T-helper 2 cell treated with Interferon-gamma antibody and Interleukin-4, amounts not matched to agents 5 μg/mL and 100 μg/mL, for 36 hours (primary cell): ENCODE data around the gene SIGLEC1.
A peak's percentile ranks its signal among the peaks of the same experiment; 100 is the strongest.

Experiments
- DNase-seq: peaks from one replicate; pipeline ENCODE4 v3.0.0; 2021; ENCODE audit warnings: low spot score
- H3K27ac Mint-ChIP-seq: one replicate; pipeline ENCODE4 v1.8.0; 2021; ENCODE audit warnings: mild to moderate bottlenecking, mixed read lengths
- H3K27me3 Mint-ChIP-seq: one replicate; pipeline ENCODE4 v1.8.0; 2021; ENCODE audit warnings: low read depth, mixed read lengths
- H3K36me3 Mint-ChIP-seq: one replicate; pipeline ENCODE4 v1.8.0; 2021; ENCODE audit warnings: low read depth, mixed read lengths
- H3K4me1 Mint-ChIP-seq: one replicate; pipeline ENCODE4 v1.8.0; 2021; ENCODE audit warnings: low read depth, mixed read lengths
- H3K4me3 Mint-ChIP-seq: one replicate; pipeline ENCODE4 v1.8.0; 2022; ENCODE audit warnings: mild to moderate bottlenecking, moderate library complexity, mixed read lengths
- H3K9me3 Mint-ChIP-seq: one replicate; pipeline ENCODE4 v1.8.0; 2021; ENCODE audit warnings: mixed read lengths

The SIGLEC1 gene

DNA sequence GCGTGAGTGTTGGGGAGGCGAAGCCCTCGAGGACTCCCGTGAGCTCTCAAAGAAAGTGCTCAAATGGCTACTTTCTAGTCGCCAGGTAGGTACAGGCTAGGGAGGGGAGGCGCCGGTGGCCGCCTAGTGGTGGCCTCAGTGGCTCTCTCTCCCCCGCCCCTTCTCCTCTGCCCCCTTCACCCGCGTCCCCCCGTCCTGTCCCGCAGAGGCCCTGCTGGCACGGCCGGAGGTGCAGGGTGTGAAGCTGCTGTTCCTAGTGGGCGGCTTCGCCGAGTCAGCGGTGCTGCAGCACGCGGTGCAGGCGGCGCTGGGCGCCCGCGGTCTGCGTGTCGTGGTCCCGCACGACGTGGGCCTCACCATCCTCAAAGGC lies 38.9 kb upstream of the SIGLEC1 start:
- no peaks in the 10 kb centered on the region for H3K36me3 Mint-ChIP-seq
- peaks cover 4% of the 10 kb centered on the region for H3K4me1 Mint-ChIP-seq
- no peak for DNase-seq
- no peak overlapping the region for H3K27ac Mint-ChIP-seq
- no peaks in the 10 kb centered on the region for H3K9me3 Mint-ChIP-seq
- H3K27me3 Mint-ChIP-seq: no peaks in the 10 kb centered on the region
- no peak overlapping the region for H3K4me3 Mint-ChIP-seq

DNA sequence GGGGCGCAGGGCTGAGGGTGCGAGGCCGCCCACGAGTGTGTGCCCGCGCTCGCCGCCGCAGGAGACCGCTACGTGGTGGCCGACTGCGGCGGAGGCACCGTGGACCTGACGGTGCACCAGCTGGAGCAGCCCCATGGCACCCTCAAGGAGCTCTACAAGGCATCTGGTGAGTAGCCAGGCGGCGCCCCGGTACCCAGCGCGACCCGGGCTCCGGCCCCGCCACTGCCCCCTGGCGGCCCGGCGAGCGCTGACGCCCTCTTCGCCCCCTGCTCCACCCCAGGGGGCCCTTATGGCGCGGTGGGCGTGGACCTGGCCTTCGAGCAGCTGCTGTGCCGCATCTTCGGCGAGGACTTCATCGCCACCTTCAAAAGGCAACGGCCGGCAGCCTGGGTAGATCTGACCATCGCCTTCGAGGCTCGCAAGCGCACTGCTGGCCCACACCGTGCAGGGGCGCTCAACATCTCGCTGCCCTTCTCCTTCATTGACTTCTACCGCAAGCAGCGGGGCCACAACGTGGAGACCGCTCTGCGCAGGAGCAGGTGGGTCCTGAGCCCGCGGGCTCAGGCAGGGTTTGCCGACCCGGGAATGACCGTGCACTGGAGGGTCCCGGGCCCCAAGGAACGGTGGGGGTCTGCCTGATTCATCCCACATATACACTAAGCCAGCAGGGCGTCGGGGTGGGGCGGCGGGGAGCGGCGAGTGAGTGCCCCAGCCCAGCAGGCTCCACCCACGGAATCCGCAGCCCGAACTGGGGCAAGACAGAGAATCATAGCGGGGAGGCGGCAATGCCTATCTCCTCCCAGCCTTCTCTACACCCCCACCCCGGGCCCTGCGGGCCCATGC lies 37.5 kb upstream of the SIGLEC1 start:
- Mint-ChIP-seq H3K27ac (no peak overlapping the region), H3K9me3 (no peaks in the 10 kb centered on the region), H3K4me1 (peaks cover 7% of the 10 kb centered on the region), H3K27me3 (no peaks in the 10 kb centered on the region), H3K36me3 (no peaks in the 10 kb centered on the region), H3K4me3 (no peak overlapping the region)
- no peak for DNase-seq

DNA sequence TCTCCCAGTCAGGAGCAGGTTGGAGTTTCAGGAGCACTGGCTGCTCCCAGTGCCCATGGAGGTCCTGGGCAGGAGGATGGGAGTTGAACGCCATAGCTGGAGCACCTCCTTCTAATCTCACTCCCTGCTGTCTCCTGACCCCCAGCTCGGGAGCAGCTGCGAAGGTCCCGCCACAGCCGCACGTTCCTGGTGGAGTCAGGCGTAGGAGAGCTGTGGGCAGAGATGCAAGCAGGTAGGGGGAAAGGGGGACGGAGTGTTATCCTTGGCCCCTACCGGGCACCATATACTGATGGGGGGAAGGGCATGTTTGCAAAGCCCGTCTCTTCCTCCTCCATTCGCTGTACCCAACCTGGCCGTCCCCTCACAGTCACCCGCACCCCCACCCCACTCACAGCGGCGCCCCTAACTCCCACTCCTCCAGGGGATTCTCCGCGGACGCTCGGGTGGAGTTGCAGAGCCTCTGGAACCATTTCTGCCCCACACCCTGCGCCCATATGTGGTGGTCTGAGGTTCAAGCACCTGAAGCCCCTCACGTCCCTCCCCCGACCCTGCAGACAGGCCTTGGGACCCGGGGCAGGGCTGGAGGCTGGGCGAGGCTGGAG lies 36.8 kb upstream of the SIGLEC1 start:
- peaks cover 7% of the 10 kb centered on the region for H3K27me3 Mint-ChIP-seq
- H3K27ac Mint-ChIP-seq: no peak overlapping the region
- DNase-seq: no peak
- no peaks in the 10 kb centered on the region for H3K36me3 Mint-ChIP-seq
- H3K4me3 Mint-ChIP-seq: no peak overlapping the region
- peaks cover 15% of the 10 kb centered on the region for H3K4me1 Mint-ChIP-seq
- no peaks in the 10 kb centered on the region for H3K9me3 Mint-ChIP-seq

DNA sequence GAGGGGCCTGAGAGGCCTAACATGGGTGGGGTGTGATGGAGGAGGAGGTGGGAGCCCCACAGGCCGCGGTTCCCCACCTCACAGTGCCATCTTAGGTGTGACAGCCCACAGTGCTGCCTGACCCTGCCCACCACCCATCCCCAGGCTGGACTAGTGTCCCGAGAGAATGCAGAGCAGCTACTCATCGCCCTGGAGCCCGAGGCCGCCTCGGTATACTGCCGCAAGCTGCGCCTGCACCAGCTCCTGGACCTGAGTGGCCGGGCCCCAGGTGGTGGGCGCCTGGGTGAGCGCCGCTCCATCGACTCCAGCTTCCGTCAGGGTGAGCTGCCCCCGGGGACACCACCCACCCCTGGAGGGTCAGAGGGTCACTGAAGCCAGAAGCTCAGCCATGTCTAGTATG lies 35.7 kb upstream of the SIGLEC1 start:
- Mint-ChIP-seq H3K36me3 (no peaks in the 10 kb centered on the region), H3K27me3 (peaks cover 8% of the 10 kb centered on the region), H3K4me3 (no peak overlapping the region), H3K4me1 (peaks cover 13% of the 10 kb centered on the region), H3K9me3 (no peaks in the 10 kb centered on the region), H3K27ac (no peak overlapping the region)
- DNase-seq: no peak

DNA sequence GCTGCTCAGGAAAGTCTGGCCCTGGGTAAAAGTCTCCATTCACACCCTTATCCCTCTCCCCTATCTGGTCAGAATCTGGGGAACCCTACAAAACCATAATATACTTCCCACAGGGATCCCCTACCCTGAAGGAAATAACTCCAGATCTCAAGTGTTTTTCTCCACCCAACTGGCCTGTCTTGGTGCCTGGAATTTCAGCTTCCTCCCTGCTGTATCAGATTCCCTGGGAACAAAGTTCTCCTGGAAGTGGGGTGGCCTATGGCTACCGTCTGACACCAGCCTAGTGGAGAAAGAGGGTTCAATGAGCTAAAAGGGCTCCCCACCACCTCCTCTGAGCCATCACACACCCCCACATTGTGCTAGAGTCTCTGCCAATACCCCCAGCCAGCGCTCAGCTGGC lies 35.1 kb upstream of the SIGLEC1 start:
- Mint-ChIP-seq H3K27me3 (peaks cover 8% of the 10 kb centered on the region), H3K4me3 (no peak overlapping the region), H3K27ac (no peak overlapping the region), H3K9me3 (no peaks in the 10 kb centered on the region), H3K36me3 (no peaks in the 10 kb centered on the region), H3K4me1 (peaks cover 11% of the 10 kb centered on the region)
- DNase-seq: no peak

DNA sequence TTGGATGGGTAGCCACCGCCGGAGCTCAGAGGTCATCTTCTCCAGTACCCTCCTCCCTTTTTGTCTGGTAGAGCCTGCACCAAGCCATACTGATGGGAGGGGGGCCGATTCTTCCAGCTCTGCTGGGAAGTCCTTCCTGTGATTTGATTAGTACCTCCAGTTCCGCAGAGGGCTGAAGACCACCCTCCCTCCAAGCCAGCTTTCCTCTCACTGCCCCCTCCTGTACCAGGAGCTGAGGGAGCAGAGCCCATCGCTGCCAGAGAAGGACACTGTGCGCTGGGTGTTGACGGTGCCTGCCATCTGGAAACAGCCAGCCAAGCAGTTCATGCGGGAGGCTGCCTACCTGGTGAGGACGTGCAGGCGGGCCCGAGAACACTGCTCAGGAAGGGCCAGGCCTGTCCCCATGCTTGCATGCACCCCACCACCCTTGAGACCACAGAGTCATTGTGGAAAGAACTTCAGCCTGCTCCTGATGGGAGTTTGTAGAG lies 33.3 kb upstream of the SIGLEC1 start:
- no peak for DNase-seq
- Mint-ChIP-seq H3K36me3 (no peaks in the 10 kb centered on the region), H3K27ac (no peak overlapping the region), H3K4me3 (no peak overlapping the region), H3K4me1 (peaks cover 11% of the 10 kb centered on the region), H3K27me3 (peaks cover 8% of the 10 kb centered on the region), H3K9me3 (no peaks in the 10 kb centered on the region)

DNA sequence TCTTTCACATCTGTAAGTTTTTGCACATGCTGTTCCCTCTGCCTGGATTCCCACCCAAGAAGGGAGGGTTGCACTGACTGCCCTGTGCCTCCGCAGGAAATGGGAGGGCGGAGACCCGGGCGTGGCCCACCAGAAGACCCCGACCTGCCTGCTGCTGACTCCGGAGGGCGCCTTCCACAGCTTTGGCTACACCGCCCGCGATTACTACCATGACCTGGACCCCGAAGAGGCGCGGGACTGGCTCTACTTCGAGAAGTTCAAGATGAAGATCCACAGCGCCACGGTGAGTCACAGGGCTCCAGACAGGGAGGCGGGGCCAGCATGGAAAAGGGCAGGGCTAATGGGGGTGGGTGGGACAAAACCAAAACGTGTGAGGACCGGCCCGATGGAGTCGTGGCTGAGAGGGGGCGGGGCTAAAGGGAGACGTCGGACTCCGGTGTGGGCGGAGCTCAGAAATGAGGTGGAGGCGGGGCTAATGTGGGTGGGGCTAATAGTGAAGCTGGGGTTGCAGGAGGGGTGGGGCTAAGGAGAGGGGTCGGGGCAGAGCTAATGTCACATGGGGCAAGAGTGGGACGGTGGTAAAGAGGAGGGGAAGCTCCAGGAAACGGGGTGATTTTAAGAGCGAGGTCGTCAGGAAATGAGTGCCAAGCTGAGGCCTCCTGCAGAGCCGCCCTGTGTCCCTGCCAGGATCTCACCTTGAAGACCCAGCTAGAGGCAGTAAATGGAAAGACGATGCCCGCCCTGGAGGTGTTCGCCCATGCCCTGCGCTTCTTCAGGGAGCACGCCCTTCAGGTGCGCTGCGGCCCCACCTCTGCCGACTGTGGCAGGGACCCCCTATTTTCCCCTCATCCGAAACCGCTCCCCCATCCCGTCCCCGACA lies 32.6 kb upstream of the SIGLEC1 start:
- no peaks in the 10 kb centered on the region for H3K36me3 Mint-ChIP-seq
- H3K4me3 Mint-ChIP-seq: peak overlapping the region; percentile 79
- H3K9me3 Mint-ChIP-seq: no peaks in the 10 kb centered on the region
- peaks cover 11% of the 10 kb centered on the region for H3K4me1 Mint-ChIP-seq
- H3K27me3 Mint-ChIP-seq: peaks cover 8% of the 10 kb centered on the region
- peak; percentile 64 for DNase-seq
- H3K27ac Mint-ChIP-seq: peak overlapping the region; percentile 41

DNA sequence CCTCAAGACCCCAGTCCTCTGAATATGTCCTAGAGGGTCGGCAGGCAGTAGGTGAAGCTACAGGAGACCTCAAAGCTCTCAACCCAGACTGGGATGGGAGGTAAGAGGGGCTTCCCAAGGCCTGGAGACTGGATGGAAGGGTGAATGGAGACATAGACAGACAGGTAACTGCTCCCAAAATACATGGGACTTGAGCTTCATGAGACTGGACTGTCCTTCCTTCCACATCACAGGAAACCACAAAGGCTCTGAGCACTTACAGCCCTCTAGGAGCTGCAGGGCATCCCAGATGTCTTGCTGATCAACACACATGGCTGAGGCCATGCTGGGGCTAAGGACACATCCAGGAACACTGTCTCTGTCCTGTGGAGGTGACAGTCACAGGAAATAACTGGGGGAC lies 31.6 kb upstream of the SIGLEC1 start:
- no peak for DNase-seq
- Mint-ChIP-seq H3K9me3 (no peaks in the 10 kb centered on the region), H3K27me3 (peaks cover 8% of the 10 kb centered on the region), H3K4me1 (peaks cover 11% of the 10 kb centered on the region), H3K36me3 (no peaks in the 10 kb centered on the region), H3K4me3 (peak overlapping the region; percentile 27), H3K27ac (no peak overlapping the region)

DNA sequence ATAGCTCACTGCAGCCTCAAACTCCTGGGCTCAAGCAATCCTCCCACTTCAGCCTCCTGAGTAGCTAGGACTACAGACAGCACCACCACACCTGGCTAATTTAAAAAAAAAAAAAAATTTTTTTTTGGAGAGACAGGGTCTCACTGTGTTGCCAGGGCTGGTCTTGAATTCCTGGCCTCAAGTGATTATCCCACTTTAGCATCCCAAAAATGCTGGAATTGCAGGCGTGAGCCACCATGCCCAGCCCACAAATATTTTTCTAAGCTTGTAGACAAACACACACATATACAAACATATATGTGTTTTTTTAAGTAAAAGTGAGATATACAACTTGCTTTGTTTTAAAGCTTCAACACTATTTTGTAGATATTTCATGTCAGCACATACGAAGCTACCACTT lies 30.9 kb upstream of the SIGLEC1 start:
- Mint-ChIP-seq H3K9me3 (no peaks in the 10 kb centered on the region), H3K36me3 (no peaks in the 10 kb centered on the region), H3K4me3 (no peak overlapping the region), H3K27me3 (peaks cover 8% of the 10 kb centered on the region), H3K4me1 (peaks cover 11% of the 10 kb centered on the region), H3K27ac (no peak overlapping the region)
- DNase-seq: no peak

DNA sequence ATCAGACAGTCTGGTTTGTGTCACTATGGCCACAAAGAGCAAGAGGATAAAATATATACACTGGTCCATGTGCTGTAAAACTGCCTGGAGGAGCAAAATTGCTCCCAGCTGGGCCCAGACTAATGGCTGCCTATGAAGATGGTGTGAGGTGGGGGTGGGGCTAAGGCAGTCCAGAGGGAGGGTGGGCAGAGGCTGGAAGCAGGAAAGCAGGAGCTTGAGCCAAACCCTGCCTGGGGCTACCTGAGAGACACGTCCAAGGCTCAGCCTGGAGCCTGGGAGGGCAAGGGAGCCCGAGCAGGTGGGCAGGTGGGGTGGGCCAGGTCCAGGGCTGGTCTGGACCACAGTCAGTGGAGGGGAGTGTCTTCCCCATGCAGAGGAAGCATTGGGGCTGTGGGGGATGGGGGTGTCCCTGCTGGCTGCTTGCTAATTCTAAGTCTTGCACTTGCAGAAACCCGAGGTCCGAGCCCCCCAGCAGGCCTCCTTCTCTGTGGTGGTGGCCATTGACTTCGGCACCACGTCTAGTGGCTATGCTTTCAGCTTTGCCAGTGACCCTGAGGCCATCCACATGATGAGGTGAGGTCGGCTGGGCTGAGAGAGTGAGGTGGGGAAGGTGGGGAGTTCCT lies 29.5 kb upstream of the SIGLEC1 start:
- Mint-ChIP-seq H3K36me3 (no peaks in the 10 kb centered on the region), H3K27ac (no peak overlapping the region), H3K4me3 (no peak overlapping the region), H3K9me3 (no peaks in the 10 kb centered on the region), H3K27me3 (peaks cover 8% of the 10 kb centered on the region), H3K4me1 (peaks cover 11% of the 10 kb centered on the region)
- no peak for DNase-seq

DNA sequence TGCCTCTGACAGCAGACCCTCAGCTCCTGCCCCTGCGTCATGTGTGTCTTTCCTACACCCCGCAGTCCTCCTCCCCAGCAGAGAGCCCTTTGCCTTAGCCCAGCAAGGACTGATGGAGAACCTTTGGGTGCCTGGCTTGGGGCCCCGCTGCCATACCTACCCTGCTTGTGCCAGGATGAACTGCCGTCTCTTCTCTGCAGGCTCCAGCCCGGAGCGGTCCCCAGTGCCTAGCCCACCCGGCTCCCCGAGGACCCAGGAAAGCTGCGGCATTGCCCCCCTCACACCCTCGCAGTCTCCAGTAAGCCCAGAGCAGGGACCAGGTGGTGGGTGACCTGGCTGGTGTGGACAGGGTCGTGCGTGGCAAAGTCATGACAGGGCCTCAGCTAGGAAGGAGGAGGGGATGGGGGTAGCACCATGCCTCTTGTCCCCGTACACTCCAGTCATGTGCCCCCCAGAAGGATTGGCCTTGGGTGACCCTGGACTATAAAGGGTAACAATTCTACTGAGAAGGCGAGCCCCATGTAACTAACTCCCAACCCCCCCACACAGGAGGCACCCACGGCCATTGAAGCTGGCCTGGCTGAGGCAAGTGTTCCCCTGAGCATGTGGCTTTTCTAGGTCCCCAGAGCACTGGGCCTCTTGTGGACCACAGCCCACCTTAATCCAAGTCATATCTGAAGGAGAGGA lies 28.4 kb upstream of the SIGLEC1 start:
- Mint-ChIP-seq H3K9me3 (no peaks in the 10 kb centered on the region), H3K27me3 (peaks cover 12% of the 10 kb centered on the region), H3K36me3 (no peaks in the 10 kb centered on the region), H3K27ac (no peak overlapping the region), H3K4me3 (no peak overlapping the region), H3K4me1 (peaks cover 11% of the 10 kb centered on the region)
- DNase-seq: no peak

DNA sequence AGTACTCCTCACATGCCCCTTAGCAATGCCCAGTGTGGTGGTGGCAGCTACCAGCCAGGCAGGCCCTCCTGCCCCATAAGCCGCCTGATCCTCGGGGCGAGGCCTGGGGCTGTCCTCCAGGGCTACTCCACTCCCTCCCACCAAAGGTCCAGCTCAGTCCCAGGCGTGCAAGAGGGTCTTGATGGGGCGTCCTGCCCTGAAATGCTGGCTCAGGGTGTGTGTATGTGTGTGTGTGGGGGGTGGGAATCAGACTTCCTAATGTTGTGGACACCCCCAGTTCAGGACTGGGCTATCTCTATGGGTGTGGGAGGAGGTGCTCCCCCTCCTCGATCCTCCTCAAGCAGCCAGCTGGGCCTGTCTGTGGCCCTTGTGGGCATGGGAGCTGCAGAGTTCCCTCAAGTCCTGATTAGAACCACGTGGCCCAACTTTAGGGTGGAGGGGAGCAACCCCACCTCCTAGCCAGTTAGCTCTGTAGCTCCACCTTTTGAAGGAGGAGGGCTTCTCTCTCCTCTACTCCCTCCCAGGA lies 27.6 kb upstream of the SIGLEC1 start:
- Mint-ChIP-seq H3K36me3 (no peaks in the 10 kb centered on the region), H3K27me3 (peaks cover 18% of the 10 kb centered on the region), H3K9me3 (no peaks in the 10 kb centered on the region), H3K27ac (no peak overlapping the region), H3K4me1 (peaks cover 8% of the 10 kb centered on the region), H3K4me3 (no peak overlapping the region)
- DNase-seq: no peak
